NCI-H2029 (cell line): Measurements from ENCODE around the gene RHOXF2.
"Not testable (repeated sequence)": the region's sequence is repeated elsewhere in the genome, so short reads cannot be mapped to it uniquely, and the experiment has no call there.

Source experiments
- DNase-seq: peaks from one replicate; lab custom pipeline; 2025; lab: John Stamatoyannopoulos, UW

RHOXF2 gene, protein sequence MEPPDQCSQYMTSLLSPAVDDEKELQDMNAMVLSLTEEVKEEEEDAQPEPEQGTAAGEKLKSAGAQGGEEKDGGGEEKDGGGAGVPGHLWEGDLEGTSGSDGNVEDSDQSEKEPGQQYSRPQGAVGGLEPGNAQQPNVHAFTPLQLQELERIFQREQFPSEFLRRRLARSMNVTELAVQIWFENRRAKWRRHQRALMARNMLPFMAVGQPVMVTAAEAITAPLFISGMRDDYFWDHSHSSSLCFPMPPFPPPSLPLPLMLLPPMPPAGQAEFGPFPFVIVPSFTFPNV

DNA sequence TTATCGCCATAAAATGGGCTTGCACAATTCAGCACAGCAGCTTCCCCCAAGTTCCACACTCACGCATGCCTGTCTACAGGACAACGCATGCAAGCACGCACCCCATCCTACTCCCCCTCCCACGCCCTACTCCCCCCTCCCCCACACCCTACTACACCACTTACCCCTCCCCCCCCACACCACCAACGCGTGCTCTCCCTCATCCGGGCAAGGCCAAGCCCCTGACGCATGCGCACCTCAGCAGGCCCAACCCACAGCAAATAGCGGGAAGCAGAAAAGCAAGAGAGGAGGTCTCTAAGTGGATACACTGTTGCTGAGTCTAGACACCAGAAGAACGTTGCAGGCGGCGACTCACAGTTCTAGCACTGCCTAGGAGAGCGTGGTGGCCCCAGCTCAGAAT lies at the start of gene RHOXF2:
Gene RHOXF2, plus strand, starts transcription at position 301 of the 400 bp plus-strand sequence. CDS start 138 bp downstream, outside the sequence.
- DNase-seq, result not testable (repeated sequence)

DNA sequence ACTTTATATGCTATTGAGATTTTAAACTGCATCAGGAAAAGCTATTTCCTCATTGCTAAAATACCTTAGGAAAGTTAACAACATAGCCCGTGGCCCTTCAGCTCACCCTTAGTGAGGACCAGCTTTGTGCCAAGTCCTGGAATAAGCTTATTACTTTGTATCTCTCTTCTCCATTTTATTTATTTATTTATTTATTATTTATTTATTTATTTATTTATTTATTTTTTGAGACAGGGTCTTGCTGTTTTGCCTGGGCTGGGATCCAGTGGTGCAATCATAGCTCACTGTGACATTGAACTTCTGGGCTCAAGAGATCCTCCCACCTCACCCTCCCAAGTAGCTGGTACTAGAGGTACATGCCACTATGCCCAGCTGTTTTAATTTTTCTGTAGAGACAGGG lies 49.0 kb upstream of the RHOXF2 start:
- no peak for DNase-seq

DNA sequence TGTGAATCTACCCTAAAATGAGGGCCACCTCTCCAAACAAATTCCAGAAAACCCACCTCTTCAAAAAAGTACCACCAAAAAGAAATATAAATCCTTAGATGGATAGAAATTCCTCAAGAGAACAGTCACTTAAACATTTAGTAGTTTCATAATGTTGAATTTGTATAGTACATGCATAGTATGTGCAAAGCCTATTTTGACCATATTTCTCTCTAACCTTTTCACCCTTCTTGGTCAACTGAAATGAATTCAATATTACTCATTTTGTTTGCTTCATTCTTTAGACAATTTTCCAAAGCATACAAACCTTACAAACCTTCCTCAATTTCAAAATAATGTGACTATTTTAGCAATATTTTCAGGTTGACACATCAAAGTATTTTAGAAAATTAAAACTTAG lies 46.8 kb upstream of the RHOXF2 start:
- DNase-seq, result no peak

DNA sequence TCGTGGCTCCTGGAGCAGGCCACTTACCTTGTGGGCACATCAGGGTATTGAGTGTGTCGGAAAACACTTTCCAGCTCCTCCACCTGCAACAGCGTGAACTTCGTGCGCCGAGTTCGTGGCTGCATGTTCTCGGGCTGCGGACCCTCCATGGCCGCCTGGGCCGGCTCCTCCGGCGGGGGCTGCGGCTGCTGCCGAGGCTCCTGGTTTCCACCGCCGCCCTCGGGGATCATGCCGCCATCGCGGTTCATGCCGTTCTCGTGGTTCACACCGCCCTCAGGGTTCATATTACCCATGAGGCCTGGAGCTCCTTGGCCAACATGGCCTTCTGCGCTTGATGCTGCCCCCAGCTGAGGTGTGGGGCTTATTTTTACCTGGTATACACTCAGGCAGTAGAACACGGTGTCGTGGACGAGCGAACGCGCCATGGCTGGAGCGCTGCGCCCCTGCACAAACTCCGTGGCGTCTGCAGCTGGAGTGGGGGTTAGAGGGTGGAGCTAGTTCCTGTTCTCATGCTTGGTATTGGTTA lies 42.9 kb upstream of the RHOXF2 start, which contains the start of gene RHOXF1:
Gene RHOXF1, minus strand, starts transcription at position 476 of the 526 bp plus-strand sequence. Its CDS starts 51 bp downstream, at position 425.
- no peak for DNase-seq

DNA sequence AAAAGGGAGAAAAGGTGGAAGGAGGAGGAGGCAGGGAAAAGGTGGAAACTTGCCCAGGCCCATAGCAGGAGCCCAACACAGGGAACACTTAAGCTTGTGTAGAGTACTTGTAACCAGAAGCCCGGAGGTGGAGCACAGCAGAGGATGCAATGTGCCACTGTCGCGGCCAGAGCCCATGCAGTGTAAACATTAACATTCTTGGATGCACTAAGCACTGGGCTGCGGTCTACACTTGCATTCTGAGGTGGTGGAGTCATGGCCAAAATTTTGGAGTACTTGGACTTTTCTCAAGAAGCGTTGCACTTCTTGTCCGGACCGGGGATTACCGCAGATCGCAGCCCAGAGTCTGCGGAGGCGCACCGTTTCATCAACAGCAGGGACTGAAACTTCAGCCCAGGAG lies 38.2 kb upstream of the RHOXF2 start:
- no peak for DNase-seq

DNA sequence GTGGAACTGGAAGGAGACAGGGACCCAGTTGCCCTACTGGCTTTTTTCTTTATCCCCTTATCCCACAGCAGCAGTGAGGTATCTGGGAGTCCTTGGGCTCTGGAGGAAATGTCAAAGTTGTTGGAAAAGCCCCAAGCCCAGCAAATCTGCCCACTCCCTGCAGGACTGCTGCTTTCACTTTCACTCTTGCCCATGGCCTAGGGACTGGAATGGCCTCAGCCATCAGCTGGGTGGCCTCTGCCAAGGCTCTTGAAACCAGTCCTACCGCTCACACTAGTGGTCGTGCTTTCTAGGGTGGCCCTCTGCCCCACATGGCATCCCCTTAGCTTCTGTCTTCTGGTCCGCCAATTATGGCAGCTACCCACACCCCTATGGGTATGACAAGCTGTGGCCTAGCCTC lies 33.0 kb upstream of the RHOXF2 start:
- peak; percentile 12 for DNase-seq

DNA sequence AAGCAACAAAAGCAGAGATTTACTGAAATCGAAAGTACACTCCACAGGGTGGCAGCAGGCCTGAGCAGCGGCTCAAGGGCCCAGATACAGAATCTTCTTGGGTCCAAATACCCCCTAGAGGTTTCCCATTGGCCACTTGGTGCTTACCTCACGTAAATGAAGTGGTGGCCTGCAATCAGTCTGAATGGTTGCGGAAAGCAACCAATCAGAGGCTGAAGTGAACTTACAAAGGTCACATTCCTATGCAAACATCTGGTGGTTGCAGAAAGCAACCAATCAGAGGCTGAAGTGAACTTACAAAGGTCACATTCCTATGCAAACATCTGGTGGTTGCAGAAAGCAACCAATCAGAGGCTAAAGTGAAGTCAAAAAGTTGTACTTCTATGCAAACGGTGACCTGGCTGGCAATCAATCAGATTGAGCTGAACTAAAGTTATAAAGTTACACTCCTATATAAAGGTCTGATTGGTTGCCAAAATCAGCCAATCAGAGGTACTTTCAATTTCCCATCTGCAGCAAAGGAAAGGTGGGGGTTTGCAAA lies 30.0 kb upstream of the RHOXF2 start:
- not testable (repeated sequence) for DNase-seq

DNA sequence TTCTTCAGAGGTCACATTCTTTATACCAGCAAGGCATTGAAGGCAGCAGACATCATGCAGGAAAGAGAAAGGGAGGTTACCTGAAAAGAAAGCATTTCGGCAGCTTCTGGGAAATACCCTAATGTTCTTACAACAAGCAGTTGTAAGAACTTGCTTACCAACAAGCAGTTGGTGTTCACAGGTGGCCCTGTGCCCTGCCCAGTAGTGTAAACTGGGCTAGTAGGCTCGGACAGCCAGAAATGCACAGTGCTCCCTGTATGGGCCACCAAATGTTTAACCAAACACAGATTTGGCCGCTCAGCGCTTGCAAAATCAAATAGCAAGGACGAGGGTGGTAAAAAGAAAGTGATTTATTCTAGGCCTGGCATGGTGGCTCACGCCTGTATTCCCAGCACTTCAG lies 22.3 kb upstream of the RHOXF2 start:
- no peak for DNase-seq

DNA sequence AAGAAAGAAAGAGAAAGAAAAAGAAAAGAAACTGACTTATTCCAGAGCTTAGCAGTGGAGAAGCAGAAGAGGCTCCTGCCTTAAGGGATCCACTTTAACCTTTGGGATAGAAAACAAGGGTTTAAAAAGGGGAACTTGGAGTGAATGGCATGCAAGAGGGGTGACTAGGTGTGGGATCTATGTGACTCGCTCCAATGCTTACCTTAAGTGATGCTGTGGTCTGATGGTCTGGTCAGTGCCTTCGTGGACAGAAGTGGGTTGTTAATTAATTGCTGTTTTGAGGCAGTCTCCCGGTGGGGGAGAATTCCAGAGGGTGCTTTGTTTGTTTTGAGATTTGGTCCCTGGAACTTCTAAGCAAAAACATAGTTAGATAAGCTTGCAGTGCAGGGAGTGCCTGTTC lies 21.6 kb upstream of the RHOXF2 start:
- DNase-seq, result no peak

DNA sequence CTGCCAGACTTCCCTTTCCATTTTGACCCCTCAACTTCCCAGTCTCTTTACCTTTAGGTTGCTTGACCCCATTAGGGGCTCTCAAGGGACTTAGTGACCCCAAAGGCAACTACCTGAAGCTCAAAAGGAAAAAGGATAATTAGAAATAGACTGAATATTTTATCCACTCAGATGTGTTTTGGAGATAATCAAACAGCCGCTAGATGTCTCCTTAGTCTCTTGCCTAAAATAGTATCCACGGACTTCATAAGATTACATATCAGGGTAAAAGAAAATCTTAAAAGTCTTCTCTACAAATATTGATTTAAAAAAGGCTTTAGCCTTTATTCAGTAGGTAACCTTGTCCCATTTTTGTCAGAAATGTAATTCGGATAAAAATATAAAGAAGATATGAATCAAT lies 21.0 kb upstream of the RHOXF2 start:
- DNase-seq, result no peak

DNA sequence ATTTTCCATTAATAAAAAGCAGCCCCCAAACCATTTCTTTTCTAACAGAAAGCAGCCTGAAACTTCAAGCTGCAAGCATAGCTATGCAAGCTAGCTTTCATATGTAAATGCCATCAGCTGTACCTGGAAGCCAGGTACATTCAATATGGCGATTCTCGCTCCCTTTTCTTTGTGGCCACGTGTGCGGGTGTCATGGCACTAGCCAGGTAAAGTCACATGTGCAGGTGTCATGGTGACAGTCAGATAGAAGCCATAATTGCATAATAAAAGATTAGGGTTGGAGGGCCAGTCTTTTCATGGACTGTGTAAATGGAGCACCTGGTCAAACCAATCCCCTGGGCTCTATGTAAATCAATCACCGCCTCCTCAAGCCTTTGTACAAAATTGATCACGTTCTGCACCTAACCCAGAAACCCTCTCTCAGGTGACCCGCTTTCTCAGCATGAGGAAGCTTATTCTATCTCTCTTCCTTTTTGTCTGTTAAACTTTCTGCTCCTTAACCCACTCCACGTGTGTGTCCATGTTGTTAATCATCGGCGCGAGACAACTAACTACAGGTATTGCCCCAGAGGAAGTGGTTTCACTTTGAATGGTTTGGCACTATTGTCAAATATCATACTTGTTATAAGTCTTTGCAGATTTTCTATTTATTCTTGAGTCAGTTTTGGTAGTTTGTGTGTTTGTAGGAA lies 18.0 kb upstream of the RHOXF2 start:
- DNase-seq, result no peak

DNA sequence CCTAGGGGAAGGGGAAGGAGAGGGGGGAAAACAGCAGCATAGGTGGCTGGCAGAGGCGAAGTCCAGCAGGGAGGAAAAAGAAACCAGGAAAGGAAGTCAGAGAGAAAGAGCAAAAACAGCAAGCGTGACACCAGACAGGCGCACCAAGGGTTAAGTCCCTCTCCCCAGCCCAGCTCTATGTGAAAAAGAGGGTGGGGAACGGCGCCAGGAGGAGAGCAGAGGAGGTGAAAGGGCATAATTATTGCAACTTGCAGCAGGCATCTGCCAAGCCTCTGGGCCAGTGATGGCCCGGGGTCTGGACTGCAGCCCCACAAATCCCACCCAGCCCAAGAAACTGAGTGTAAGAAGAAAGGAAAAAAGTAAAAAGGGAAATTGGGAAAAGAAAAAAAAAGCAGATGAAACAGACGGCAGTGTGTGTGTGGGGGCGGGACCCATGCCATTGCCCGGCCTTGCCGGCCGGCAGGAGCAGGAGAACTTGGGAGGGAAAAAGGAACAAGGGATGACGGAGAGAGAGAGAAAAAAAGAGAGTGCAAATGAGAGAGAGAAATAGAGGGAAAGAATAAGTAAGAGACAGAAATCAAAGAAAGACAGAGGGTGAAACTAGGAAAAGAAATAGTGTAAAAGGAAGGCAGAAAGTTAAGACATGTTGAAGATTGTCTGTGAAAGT lies 14.1 kb upstream of the RHOXF2 start:
- no peak for DNase-seq

DNA sequence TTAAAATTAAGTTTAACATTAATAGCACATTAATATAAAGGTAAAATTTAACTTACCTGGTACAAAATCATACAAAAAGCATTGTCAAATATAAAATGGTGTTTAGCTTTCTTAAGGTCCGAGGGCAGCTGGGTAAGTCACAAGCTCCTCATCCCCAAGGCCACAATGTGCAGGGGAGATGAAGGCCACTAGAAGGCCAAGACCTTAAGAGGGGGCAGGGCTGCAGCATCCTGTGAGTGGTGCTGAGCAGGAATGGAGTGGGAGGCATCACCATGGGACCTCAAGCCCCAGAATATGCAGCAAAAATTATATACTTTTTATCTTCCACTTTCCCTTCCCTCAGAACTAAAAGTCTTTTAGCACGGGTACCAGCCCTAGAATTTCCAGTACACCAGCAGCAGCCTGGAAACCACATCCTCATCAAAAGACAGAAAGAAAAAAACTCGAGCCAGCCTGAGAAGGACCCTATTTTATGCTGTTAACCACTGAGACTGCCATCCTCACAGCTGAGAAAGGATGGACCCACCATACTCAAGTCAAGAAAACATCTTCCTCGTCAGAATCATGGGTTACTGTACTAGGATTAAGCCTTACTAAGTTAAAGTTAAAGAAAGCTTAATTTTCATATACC lies 13.0 kb upstream of the RHOXF2 start:
- no peak for DNase-seq

DNA sequence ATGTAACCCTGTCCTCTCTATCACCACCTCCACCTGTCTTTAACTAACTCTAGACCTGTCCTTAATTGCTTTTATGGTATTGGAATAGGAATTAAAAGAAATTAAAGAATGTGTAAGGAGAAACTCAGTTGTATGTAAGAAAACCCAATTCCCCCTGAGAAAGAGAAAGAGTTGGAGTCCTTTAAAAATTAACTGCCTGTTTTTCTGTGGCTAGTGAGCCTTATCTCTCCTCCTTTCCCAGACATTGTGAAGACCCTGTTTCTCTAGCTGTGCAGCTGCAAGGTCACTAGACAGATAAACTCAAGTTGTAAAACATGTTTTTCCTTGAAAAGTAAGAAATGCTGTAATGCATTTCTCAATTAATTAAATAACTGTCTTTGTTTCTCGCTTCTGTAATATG lies 12.1 kb upstream of the RHOXF2 start:
- not testable (repeated sequence) for DNase-seq

DNA sequence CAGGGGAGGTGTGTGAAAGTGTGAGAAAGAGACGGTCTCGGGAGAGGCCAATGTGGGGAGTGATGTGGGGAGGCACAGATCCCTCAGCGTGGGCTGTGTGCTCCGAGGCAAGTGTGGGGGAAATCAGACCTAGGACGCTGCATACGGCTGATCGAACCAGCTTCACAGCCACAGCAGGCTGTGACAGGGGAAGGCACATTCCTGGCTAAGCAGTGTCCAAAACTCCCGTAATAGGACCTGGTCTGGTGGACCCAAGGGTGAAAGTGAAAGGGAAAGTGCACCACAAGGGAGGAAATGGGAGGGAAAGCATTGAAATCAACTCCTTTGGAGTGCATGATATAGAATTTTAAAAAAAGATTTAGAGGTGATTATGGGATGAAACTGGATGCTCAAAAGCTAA lies 10.9 kb upstream of the RHOXF2 start:
- DNase-seq, result no peak

DNA sequence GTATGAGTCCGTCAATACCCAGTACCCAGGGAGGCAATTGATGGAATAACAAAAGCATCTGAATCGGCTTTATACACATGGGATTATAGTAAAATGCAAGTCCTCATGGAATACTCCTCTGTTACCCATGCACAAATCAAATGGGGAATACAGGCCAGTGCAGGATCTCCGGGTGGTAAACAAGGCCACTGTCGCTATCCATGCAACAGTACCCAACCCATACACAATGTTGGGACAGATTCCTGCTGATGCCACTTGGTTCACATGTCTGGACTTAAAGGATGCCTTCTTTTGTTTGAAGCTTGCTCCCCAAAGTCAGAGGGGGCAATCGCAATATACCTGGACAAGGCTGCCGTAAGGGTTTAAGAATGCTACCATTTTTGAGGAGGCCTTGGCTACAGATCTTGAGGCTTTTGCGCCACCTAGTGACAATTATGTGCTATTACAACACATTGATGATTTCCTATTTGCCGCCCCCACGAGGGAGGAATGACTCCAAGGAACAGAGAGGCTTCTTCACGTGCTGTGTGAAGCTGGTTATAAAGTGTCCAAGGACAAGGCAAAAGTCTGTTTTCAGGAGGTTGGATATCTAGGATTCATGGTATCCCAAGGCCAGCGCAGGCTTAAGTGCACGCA lies 8.2 kb upstream of the RHOXF2 start:
- DNase-seq, result not testable (repeated sequence)

DNA sequence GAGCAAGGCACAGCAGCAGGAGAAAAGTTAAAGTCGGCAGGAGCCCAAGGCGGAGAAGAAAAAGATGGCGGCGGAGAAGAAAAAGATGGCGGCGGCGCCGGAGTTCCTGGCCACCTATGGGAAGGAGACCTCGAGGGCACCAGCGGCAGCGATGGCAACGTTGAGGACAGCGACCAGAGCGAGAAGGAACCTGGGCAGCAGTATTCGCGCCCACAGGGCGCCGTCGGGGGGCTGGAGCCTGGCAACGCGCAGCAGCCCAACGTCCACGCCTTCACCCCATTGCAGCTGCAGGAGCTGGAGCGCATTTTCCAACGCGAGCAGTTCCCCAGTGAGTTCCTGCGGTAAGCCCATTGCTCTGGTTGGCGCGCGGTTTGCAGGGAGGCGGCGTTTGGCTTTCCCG lies 673 bp downstream of the RHOXF2 start:
- not testable (repeated sequence) for DNase-seq

DNA sequence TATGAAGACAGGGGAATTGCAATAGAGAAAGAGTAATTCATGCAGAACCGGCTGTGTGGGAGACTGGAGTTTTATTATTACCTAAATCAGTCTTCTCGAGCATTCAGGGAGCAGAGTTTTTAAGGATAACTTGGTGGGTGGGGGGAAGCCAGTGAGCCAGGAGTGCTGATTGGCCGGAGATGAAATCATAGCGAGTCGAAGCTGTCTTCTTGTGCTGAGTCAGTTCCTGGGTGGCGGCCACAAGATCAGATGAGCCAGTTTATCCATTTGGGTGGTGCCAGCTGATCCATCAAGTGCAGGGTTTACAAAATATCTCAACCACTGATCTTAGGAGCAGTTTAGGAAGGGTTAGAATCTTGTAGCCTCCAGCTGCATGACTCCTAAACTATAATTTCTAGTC lies 34.8 kb downstream of the RHOXF2 start:
- DNase-seq, result not testable (repeated sequence)

DNA sequence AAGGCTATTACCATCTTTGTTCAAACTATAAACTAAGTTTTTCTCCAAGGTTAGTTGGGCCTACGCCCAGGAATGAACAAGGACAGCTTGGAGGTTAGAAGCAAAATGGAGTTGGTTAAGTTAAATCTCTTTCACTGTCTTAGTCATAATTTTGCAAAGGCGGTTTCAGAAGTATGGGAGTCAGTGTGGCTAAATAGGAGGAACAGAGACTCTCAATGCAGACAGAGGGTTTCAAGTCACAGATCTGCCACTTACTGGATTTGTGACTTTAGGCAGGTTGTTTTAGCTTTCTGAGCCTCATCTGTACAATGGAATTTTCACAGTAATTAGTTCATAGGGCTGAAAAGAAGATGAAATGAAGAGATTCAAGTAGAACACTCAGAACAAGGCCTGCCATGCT lies 35.3 kb downstream of the RHOXF2 start:
- DNase-seq, result not testable (repeated sequence)

DNA sequence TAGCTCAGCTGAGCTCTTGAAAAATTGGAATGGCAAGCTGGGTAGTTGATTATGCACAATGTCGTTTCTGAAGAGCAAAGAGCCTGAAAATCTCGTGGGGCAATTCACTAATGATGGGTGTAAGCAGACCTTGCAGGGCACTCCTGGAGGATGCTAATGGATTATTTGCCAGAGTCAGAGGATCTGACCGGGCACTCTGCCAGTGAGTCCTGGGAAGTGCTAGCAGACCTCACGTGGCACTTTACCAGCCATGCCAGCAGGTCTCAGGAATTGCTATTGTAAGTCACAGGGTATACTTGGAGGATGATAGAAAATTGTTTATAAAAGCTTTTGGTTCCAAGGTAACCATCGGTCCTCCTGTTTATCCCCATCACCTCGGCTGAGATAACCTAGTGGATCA lies 37.4 kb downstream of the RHOXF2 start:
- DNase-seq, result not testable (repeated sequence)

DNA sequence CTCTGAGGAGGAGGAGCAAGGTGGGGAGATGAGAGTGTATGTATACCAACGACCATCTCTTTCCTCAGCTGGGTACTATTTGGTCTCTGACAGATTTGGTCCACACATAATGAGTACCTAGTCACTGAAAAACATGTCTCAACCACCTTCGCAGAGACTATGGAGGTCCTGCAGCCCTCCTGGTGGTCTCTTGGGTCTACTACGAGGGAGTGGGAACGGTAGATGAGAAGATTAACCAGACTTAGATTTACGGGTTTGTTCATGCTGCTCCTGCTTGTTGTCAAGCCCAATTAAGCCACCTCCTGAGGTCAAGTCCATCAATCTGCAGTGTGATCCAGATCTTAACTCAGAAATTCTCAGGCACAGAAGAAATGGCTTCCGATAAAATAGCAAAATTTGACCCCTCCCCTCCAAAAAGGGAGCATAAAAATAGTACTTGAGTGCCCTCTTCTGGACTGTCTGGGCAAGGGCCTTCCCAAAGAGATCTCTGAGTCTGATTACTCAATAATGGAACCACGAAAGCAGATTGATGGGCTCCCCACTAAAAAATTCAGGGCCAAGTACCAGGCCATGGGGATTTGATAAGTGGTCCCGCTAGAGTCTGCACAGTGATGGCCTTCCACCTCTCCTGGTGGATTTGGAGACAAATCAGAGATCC lies 38.3 kb downstream of the RHOXF2 start:
- DNase-seq, result not testable (repeated sequence)
